Activated CD8-positive, alpha-beta memory T cell treated with anti-CD3 and anti-CD28 coated beads for 1 hour (primary cell): ENCODE results near the gene RBMX.
"Not testable (repeated sequence)": the region's sequence is repeated elsewhere in the genome, so short reads cannot be mapped to it uniquely, and the experiment has no call there.

Experiments
- DNase-seq, 2 donors: peaks; one replicate each; pipeline ENCODE4 v3.0.0-alpha.2; 2020; ENCODE audit warnings: low read depth in 1 of 2; ENCODE audit errors: extremely low read depth in 1 of 2

RBMX gene

GRCh38 chrX:136880452-136881013, at the start of gene RBMX:
Gene RBMX, minus strand, starts transcription at chrX:136880725. Its CDS starts 1,298 bp downstream, at chrX:136879427.
- DNase-seq, result peak; percentile 76 to 86

DNA sequence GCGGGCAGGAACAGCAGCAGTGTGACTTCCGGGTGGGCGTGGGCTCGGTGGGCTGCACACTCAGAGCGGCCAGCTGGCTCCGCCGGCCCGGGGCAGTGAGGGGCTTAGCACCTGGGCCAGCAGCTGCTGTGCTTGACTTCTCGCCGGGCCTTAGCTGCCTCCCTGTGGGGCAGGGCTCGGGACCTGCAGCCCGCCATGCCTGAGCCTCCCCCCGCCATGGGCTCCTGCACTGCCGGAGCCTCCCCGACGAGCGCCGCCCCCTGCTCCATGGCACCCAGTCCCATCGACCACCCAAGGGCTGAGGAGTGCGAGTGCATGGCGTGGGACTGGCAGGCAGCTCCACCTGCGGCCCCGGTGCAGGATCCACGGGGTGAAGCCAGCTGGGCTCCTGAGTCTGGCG, 40.9 kb upstream of the RBMX start:
- DNase-seq, result not testable (repeated sequence)

DNA sequence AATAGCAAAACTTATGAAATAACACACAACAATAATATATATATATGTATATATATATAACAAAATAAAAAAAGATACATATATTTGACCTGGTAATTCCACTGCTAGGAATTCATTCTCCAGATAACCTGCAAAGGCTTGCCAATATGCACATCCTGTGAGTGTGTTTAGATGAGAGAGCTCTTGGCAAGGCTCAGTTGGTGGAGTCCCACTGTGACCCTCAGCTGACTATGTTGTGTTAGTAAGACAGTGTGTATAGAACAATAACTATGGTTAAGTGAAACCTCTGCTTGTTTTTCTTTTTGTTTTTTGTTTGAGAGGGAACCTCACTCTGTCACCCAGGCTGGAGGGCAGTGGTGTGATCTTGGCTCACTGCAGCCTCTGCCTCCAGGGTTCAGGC, 39.5 kb upstream of the RBMX start:
- no peak for DNase-seq

DNA sequence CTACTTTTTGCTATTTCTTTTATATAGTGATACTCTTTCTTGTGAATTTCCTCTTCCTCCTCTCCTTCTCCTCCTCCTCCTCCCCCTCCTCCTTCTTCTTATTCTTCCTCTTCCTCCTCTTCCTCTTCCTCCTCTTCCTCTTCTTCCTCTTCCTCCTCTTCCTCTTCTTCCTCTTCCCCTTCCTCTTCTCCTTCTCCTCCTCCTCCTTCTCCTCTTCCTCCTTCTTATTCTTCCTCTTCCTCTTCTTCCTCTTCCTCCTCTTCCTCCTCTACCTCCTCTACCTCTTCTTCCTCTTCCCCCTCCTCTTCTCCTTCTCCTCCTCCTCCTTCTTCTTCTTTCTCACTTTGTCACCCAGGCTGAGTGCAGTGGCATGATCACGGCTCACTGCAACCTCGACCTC, 36.3 kb upstream of the RBMX start:
- DNase-seq, result no peak

DNA sequence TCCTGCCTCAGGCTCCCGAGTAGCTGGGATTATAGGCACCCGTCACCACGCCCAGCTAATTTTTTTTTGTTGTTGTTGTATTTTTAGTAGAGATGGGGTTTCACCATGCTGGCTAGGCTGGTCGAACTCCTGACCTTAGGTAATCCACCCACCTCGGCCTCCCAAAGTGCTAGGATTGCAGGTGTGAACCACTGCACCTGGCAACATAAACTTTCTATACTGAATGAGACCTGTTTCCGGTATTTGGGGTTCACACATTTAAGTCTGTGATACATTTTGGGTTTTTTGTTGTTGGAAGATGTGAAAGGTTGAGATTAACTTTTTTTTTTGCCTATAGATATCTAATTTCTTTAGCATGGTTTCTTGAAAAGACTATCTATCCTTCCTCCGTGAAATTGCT, 31.1 kb upstream of the RBMX start:
- DNase-seq, result not testable (repeated sequence)

- DNase-seq, result no peak
Observed at GRCh38 chrX:136911253-136911652, 30.7 kb upstream of the RBMX start.

DNA sequence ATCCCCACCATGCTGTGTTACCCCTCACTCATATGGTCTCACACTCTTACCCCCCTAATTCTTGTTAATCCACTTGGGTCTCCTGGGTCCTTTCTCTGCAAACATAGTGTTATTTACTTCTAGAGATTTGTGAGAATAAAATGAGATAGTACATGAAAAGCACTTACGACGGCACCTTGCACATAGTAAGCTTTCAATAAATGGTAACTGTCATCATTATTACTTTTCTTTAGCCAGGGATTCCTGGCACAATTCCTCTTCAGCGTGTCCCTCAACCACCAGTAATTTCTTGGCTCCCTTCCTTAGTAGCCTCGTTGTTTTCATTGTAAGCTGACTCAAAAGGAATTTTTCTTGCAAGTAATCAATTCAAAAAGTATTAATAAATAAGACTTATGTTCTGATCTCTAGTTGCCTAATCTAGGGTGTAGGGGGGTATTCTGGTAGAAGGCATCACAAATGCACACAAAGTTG, 30.1 kb upstream of the RBMX start:
- no peak for DNase-seq

- DNase-seq, result peak in 1 of 2 donors; percentile 15
Observed at GRCh38 chrX:136909706-136910564, 29.4 kb upstream of the RBMX start.

GRCh38 chrX:136909119-136909705, 28.7 kb upstream of the RBMX start:
- DNase-seq, result peak; percentile 27 to 64

DNA sequence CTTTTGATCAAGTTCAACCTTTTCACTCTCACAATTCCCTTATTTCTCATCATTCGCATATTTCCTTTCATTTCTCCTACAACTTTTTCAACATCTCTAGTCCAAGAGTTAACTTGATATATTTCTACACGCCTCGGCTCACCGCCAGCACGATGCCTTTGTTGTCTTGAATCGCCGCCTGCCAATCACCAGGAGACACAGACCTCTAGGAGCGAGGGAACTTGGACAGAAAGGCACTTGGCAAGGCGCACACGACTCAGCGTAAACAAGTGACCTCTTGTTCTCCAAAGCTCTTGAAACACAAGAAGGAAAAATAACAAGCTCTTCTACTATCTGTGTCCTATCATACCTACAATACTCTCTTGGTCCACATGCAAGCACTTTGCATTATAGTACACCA, 27.1 kb upstream of the RBMX start:
- DNase-seq, result no peak

DNA sequence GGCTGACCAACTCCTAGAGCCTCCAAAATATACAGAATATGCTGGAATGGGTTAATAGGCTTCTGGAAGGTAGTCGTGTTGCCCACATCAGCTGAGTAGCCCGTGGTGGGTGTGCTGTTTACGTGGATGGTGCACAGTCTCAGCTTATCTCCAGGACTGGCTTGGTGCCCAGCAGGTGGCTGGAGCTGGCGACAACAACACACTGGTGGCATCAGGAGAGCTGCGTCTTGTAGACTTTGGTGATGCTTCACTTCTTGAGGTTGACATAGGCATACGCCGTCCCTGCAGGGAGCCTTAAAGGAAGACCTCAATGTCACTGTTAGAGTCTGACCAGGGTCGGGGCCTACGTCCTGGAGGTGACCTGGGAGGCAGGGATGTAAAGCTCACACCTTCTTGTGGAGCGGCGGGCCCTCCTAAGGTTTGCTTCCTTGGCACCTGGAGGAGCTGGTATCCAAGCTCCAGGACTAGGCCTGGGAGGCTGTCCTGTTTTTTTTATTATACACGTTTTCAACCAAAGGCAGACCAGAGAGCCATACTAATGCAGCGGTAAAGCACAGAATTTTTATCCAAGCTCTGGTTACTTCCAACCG, 26.5 kb upstream of the RBMX start:
- no peak for DNase-seq

- DNase-seq, result not testable (repeated sequence)
Observed at GRCh38 chrX:136904067-136904466, 23.5 kb upstream of the RBMX start.

GRCh38 chrX:136900071-136900470, 19.5 kb upstream of the RBMX start:
- DNase-seq, result not testable (repeated sequence)

DNA sequence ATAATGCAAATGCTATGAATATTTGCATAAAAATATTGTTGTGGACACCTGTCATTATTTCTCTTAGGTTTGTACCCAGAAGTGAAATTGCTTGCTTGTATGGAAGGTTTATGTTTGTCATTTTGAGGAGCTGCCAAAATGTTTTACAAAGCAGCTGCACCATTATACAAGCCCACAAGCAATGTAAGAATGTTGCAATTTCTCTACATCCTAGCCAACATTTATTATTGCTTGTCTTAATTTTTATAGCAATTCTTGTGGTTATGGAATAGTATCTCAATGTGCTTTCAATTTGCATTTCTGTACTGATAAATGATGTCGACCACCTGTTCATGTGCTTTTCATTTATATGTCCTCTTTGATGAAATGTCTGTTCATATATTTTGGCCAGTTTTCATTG, 18.7 kb upstream of the RBMX start:
- no peak for DNase-seq

DNA sequence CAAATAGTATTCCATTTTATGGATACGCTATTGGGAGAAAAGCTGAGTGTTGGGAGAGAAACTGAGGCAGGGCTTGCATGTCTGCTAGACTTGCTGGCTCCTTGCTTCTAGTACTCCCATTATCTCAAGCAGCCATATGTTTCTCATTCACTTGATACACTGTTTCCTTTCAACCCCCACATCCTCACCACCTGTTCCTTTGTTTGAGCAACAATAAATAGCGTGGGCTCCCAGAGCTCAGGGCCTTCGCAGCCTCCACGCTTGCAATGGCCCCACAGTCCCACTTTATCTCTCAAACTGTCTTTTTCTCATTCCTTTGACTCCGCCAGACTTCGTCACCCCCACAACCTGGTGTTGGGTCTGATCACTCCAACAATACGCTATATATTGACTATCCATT, 18.2 kb upstream of the RBMX start:
- DNase-seq, result not testable (repeated sequence)

GRCh38 chrX:136896121-136896914, 15.8 kb upstream of the RBMX start:
- DNase-seq, result no peak

DNA sequence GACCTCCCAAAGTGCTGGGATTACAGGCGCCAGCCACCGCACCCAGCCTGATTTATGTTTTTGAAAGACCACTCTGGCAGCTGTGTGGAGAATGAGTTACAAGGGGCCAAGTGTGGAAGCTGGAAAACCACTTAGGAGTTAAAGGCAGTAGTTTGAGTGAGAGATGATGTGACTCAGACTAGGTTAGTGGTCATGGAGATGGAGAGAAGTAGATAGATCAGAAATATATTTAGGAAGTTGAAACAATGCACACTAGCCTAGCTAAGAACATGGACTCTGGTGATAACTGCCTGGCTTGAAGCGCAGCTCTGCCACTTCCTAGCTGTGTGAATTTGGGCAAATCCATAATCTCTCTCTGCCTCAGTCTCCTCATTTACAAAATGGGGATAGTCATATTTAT, 11.9 kb upstream of the RBMX start:
- no peak for DNase-seq

- not testable (repeated sequence) for DNase-seq
Observed at GRCh38 chrX:136890596-136890995, 10.1 kb upstream of the RBMX start.

DNA sequence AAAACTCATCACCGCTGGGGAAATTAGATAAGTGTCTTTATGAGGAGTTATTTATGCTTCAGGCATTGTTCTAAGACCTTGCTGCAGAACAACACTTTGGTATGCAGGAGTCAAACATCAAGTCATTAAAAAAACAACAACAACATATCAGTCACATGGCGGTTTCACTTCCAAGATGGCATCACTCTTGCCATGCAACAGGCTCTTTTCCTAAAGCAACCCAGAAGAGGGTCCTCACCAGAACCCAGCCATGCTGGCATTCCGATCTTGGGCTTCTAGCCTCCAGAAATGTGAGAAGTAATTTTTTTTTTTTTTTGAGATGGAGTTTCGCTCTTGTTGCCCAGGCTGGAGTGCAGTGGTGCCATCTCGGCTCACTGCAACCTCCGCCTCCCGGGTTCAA, 8.7 kb upstream of the RBMX start:
- no peak for DNase-seq

DNA sequence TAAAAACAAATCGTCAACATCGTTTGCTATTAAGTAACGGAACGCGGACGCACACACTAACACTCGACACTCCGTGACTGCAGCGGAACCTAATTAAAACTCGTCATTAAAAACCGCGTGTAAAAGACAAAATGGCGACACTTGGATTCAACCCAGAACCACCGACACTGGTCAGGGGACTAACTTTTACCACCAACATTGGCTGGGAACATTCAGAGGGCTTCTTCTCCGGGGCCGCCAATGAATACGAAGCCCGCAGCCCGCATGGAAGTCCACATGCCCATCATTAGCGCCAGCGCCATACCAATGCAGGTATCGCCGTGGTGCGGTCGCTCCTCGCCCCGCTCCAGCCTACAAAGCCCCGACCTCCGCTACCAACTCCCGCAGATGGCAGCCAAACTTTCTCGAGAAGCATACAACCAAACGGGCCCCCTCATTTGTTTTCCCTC, 498 bp downstream of the RBMX start:
- peak in 1 of 2 donors; percentile 3 for DNase-seq
